HEK293 (cell line): ENCODE data around the gene FOXN4.

ENCODE experiments used
- CTCF ChIA-PET: fragments of 350-600 bp; formaldehyde crosslinking; extraction: SDS; loops from one replicate; lab custom pipeline; 2021; ENCODE audit warnings: antibody characterized with exemption; lab: Yijun Ruan, JAX
- POLR2A ChIA-PET: fragments of 300-600 bp; formaldehyde crosslinking; extraction: SDS; loops from one replicate; lab custom pipeline; 2020; ENCODE audit warnings: antibody characterized with exemption, inconsistent platforms; lab: Yijun Ruan, JAX
- H3K27ac ChIP-seq: fragments of 200-500 bp; sonication (Bioruptor generic); 2 replicates; pipeline ENCODE4 v1.5.1; 2014; ENCODE audit warnings: low read depth, low read length, control low read depth, inconsistent platforms; ENCODE audit errors: extremely low read depth
- H3K36me3 ChIP-seq, 2 experiments: fragments of 200-500 bp in 1 of 2; sonication (Bioruptor generic) in 1 of 2; 1 replicate in 1 of 2; 2 replicates in 1 of 2; pipeline ENCODE4 v1.5.1; 2014 to 2017; ENCODE audit warnings: inconsistent platforms in 2 of 2, low read length in 2 of 2; ENCODE audit not compliant: control insufficient read depth in 2 of 2, insufficient read depth in 1 of 2
- H3K4me1 ChIP-seq: fragments of 200-500 bp; sonication (Bioruptor generic); 2 replicates; pipeline ENCODE4 v1.5.1; 2014; ENCODE audit warnings: mild to moderate bottlenecking, low read length, inconsistent platforms; ENCODE audit not compliant: control insufficient read depth, insufficient read depth
- H3K4me3 ChIP-seq: 2 replicates; pipeline ENCODE4 v1.5.1; 2011; ENCODE audit warnings: low read depth, mild to moderate bottlenecking, control low read depth, low read length, moderate library complexity
- H3K9me3 ChIP-seq: fragments of 200-500 bp; sonication (Bioruptor generic); 2 replicates; pipeline ENCODE4 v1.5.1; 2014; ENCODE audit warnings: low read depth, low read length, inconsistent platforms; ENCODE audit not compliant: control insufficient read depth, insufficient read depth
- RBAK ChIP-seq: fragments of 450-650 bp; formaldehyde crosslinking; IDR thresholded peaks from 2 replicates; pipeline ENCODE4 v1.5.1; 2016; ENCODE audit warnings: missing biosample characterization, missing genetic modification characterization
- ZBTB21 ChIP-seq: fragments of 450-650 bp; formaldehyde crosslinking; IDR thresholded peaks from 2 replicates; pipeline ENCODE4 v1.5.1; 2017; ENCODE audit warnings: missing biosample characterization, missing genetic modification characterization
- ZFP69B ChIP-seq: fragments of 450-650 bp; formaldehyde crosslinking; IDR thresholded peaks from 2 replicates; pipeline ENCODE4 v1.5.1; 2016; ENCODE audit warnings: missing biosample characterization, missing genetic modification characterization
- ZNF175 ChIP-seq: fragments of 450-650 bp; formaldehyde crosslinking; IDR thresholded peaks from 2 replicates; pipeline ENCODE4 v1.5.1; 2016; ENCODE audit warnings: missing biosample characterization, missing genetic modification characterization
- ZNF2 ChIP-seq: fragments of 450-650 bp; formaldehyde crosslinking; IDR thresholded peaks from 2 replicates; pipeline ENCODE4 v1.5.1; 2016; ENCODE audit warnings: missing biosample characterization, missing genetic modification characterization
- ZNF366 ChIP-seq: fragments of 450-650 bp; formaldehyde crosslinking; conservative IDR thresholded peaks from 2 replicates; pipeline ENCODE4 v1.5.1; 2016; ENCODE audit warnings: missing biosample characterization, missing genetic modification characterization
- ZNF391 ChIP-seq: fragments of 450-650 bp; formaldehyde crosslinking; IDR thresholded peaks from 2 replicates; pipeline ENCODE4 v1.5.1; 2016; ENCODE audit warnings: low read depth, missing biosample characterization, missing genetic modification characterization, borderline replicate concordance
- ZNF404 ChIP-seq: fragments of 450-650 bp; formaldehyde crosslinking; IDR thresholded peaks from 2 replicates; pipeline ENCODE4 v1.5.1; 2017; ENCODE audit warnings: missing biosample characterization, missing genetic modification characterization
- ZNF433 ChIP-seq: fragments of 450-650 bp; formaldehyde crosslinking; IDR thresholded peaks from 2 replicates; pipeline ENCODE4 v1.5.1; 2016; ENCODE audit warnings: missing biosample characterization, missing genetic modification characterization, low read depth
- ZNF510 ChIP-seq: fragments of 450-650 bp; formaldehyde crosslinking; IDR thresholded peaks from 2 replicates; pipeline ENCODE4 v1.5.1; 2018; ENCODE audit warnings: mild to moderate bottlenecking, missing genetic modification characterization, missing biosample characterization; ENCODE audit not compliant: insufficient replicate concordance
- ZNF521 ChIP-seq: fragments of 450-650 bp; formaldehyde crosslinking; IDR thresholded peaks from 2 replicates; pipeline ENCODE4 v1.5.1; 2017; ENCODE audit warnings: missing biosample characterization, mild to moderate bottlenecking, missing genetic modification characterization
- ZNF558 ChIP-seq: fragments of 450-650 bp; formaldehyde crosslinking; IDR thresholded peaks from 2 replicates; pipeline ENCODE4 v1.5.1; 2016; ENCODE audit warnings: missing biosample characterization, missing genetic modification characterization
- ZNF560 ChIP-seq: fragments of 450-650 bp; formaldehyde crosslinking; IDR thresholded peaks from 2 replicates; pipeline ENCODE4 v1.5.1; 2017; ENCODE audit warnings: missing biosample characterization, missing genetic modification characterization, borderline replicate concordance
- ZNF624 ChIP-seq: fragments of 450-650 bp; formaldehyde crosslinking; IDR thresholded peaks from 2 replicates; pipeline ENCODE4 v1.5.1; 2017; ENCODE audit warnings: missing biosample characterization, missing genetic modification characterization
- ZNF654 ChIP-seq: fragments of 450-650 bp; formaldehyde crosslinking; IDR thresholded peaks from 2 replicates; pipeline ENCODE4 v1.5.1; 2016; ENCODE audit warnings: low read depth, missing biosample characterization, missing genetic modification characterization
- ZNF658 ChIP-seq: fragments of 450-650 bp; formaldehyde crosslinking; IDR thresholded peaks from 2 replicates; pipeline ENCODE4; 2016; ENCODE audit warnings: missing biosample characterization, missing genetic modification characterization
- ZNF670 ChIP-seq: fragments of 450-650 bp; formaldehyde crosslinking; IDR thresholded peaks from 2 replicates; pipeline ENCODE4 v1.5.1; 2016; ENCODE audit warnings: missing biosample characterization, missing genetic modification characterization, low read depth
- ZNF776 ChIP-seq: fragments of 450-650 bp; formaldehyde crosslinking; IDR thresholded peaks from 2 replicates; pipeline ENCODE4 v1.5.0; 2017; ENCODE audit warnings: missing biosample characterization, missing genetic modification characterization, borderline replicate concordance
- ZNF785 ChIP-seq: fragments of 450-650 bp; formaldehyde crosslinking; IDR thresholded peaks from 2 replicates; pipeline ENCODE4 v1.5.1; 2016; ENCODE audit warnings: missing biosample characterization, missing genetic modification characterization
- TF ChIP-seq, protein P1 (sequence below): fragments of 450-650 bp; formaldehyde crosslinking; IDR thresholded peaks from 2 replicates; pipeline ENCODE4 v1.5.1; 2017; ENCODE audit warnings: missing biosample characterization, missing genetic modification characterization
- TF ChIP-seq, protein P2 (sequence below): fragments of 450-650 bp; formaldehyde crosslinking; IDR thresholded peaks from 2 replicates; pipeline ENCODE4 v1.5.1; 2016; ENCODE audit warnings: missing biosample characterization, missing genetic modification characterization
- TF ChIP-seq, protein P3 (sequence below): fragments of 450-650 bp; formaldehyde crosslinking; IDR thresholded peaks from 2 replicates; pipeline ENCODE4 v1.5.1; 2016; ENCODE audit warnings: missing biosample characterization, missing genetic modification characterization
- TF ChIP-seq, protein P4 (sequence below): fragments of 450-650 bp; formaldehyde crosslinking; IDR thresholded peaks from 2 replicates; pipeline ENCODE4 v1.5.1; 2017; ENCODE audit warnings: missing biosample characterization, missing genetic modification characterization
- TF ChIP-seq, protein P5 (sequence below): fragments of 450-650 bp; IDR thresholded peaks from 2 replicates; pipeline ENCODE4 v1.5.1; 2018; ENCODE audit warnings: missing biosample characterization, missing genetic modification characterization

FOXN4 gene

DNA sequence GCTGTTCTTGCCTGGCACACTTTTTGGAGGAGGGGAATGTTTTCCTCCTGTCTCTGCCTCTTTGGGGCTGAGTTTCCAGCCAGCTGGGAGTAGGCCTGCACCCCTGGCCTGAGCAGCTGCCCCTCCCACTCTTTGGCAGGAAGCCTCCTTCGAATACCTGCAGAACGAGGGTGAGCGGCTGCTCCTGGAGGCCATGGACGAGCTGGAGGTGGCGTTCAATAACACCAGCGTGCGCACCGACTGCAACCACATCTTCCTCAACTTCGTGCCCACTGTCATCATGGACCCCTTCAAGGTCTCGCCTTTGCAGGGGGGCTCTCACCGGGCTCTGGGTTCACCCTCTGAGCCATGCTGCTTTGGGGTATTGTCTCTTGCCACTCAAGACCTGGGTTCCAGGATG is 69.4 kb downstream of the FOXN4 start (continued):
- TF ChIP-seq, protein P1, sequence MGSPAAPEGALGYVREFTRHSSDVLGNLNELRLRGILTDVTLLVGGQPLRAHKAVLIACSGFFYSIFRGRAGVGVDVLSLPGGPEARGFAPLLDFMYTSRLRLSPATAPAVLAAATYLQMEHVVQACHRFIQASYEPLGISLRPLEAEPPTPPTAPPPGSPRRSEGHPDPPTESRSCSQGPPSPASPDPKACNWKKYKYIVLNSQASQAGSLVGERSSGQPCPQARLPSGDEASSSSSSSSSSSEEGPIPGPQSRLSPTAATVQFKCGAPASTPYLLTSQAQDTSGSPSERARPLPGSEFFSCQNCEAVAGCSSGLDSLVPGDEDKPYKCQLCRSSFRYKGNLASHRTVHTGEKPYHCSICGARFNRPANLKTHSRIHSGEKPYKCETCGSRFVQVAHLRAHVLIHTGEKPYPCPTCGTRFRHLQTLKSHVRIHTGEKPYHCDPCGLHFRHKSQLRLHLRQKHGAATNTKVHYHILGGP (tag by site-specific recombination): no peak
- no peak for TF ChIP-seq ZNF433 (tag by site-specific recombination)
- TF ChIP-seq ZNF510 (tag by site-specific recombination): no peak
- TF ChIP-seq ZNF785: no peak
- no peak for TF ChIP-seq ZNF776
- TF ChIP-seq ZNF366: no peak

DNA sequence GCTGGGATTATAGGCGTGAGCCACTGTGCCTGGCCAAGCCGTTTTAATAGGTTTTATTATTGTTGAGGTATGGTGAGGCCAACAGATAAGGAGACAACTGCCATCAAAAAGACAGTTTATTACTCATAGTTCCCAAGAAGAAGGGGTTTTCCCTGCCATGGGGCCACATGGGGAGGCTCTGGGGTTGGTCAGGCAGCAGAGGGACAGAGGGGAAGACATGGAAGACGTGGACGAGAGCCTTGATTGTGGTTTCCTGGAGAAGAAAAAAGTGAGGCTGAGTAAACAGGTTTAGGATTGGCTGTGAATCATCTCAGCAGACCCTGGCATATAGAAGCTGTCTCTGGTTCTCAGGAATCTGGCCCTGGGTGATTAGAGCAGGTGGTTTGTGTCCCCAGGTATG is 69.9 kb downstream of the FOXN4 start:
- Histone ChIP-seq H3K4me3 (no peak overlapping the region), H3K27ac (no peak overlapping the region), H3K36me3 (peaks cover 10 to 46% of the 10 kb centered on the region in 2 experiments; a peak in 2 of 3 replicates), H3K9me3 (no peaks in the 10 kb centered on the region), H3K4me1 (no peaks in the 10 kb centered on the region)
- CTCF ChIA-PET: interaction anchor here (1.0 kb wide), 1 partner anchor 25 kb away, joined by 3 read pairs; no protein-coding TSS in a partner anchor
- TF ChIP-seq ZNF175 (no peak), ZNF670 (tag by site-specific recombination) (no peak), ZBTB21 (tag by site-specific recombination) (no peak), ZFP69B (tag by site-specific recombination) (no peak), ZNF558 (tag by site-specific recombination) (no peak), ZNF658 (no peak), ZNF404 (tag by site-specific recombination) (no peak), ZNF2 (tag by site-specific recombination) (no peak), RBAK (no peak), ZNF391 (tag by site-specific recombination) (no peak), ZNF654 (no peak), ZNF560 (no peak), ZNF521 (no peak), ZNF624 (tag by site-specific recombination) (no peak)
- TF ChIP-seq, protein P2, sequence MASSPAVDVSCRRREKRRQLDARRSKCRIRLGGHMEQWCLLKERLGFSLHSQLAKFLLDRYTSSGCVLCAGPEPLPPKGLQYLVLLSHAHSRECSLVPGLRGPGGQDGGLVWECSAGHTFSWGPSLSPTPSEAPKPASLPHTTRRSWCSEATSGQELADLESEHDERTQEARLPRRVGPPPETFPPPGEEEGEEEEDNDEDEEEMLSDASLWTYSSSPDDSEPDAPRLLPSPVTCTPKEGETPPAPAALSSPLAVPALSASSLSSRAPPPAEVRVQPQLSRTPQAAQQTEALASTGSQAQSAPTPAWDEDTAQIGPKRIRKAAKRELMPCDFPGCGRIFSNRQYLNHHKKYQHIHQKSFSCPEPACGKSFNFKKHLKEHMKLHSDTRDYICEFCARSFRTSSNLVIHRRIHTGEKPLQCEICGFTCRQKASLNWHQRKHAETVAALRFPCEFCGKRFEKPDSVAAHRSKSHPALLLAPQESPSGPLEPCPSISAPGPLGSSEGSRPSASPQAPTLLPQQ (tag by site-specific recombination): no peak
- TF ChIP-seq, protein P3, sequence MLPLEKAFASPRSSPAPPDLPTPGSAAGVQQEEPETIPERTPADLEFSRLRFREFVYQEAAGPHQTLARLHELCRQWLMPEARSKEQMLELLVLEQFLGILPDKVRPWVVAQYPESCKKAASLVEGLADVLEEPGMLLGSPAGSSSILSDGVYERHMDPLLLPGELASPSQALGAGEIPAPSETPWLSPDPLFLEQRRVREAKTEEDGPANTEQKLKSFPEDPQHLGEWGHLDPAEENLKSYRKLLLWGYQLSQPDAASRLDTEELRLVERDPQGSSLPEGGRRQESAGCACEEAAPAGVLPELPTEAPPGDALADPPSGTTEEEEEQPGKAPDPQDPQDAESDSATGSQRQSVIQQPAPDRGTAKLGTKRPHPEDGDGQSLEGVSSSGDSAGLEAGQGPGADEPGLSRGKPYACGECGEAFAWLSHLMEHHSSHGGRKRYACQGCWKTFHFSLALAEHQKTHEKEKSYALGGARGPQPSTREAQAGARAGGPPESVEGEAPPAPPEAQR: no peak
- TF ChIP-seq, protein P4, sequence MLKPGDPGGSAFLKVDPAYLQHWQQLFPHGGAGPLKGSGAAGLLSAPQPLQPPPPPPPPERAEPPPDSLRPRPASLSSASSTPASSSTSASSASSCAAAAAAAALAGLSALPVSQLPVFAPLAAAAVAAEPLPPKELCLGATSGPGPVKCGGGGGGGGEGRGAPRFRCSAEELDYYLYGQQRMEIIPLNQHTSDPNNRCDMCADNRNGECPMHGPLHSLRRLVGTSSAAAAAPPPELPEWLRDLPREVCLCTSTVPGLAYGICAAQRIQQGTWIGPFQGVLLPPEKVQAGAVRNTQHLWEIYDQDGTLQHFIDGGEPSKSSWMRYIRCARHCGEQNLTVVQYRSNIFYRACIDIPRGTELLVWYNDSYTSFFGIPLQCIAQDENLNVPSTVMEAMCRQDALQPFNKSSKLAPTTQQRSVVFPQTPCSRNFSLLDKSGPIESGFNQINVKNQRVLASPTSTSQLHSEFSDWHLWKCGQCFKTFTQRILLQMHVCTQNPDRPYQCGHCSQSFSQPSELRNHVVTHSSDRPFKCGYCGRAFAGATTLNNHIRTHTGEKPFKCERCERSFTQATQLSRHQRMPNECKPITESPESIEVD (tag by site-specific recombination): no peak
- TF ChIP-seq, protein P5, sequence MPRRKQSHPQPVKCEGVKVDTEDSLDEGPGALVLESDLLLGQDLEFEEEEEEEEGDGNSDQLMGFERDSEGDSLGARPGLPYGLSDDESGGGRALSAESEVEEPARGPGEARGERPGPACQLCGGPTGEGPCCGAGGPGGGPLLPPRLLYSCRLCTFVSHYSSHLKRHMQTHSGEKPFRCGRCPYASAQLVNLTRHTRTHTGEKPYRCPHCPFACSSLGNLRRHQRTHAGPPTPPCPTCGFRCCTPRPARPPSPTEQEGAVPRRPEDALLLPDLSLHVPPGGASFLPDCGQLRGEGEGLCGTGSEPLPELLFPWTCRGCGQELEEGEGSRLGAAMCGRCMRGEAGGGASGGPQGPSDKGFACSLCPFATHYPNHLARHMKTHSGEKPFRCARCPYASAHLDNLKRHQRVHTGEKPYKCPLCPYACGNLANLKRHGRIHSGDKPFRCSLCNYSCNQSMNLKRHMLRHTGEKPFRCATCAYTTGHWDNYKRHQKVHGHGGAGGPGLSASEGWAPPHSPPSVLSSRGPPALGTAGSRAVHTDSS (tag by site-specific recombination): no peak
- POLR2A ChIA-PET: no interaction called here
